Measurements from ENCODE around the gene C16orf46.
A peak's percentile ranks its signal among the peaks of the same experiment; 100 is the strongest.

The C16orf46 gene

DNA sequence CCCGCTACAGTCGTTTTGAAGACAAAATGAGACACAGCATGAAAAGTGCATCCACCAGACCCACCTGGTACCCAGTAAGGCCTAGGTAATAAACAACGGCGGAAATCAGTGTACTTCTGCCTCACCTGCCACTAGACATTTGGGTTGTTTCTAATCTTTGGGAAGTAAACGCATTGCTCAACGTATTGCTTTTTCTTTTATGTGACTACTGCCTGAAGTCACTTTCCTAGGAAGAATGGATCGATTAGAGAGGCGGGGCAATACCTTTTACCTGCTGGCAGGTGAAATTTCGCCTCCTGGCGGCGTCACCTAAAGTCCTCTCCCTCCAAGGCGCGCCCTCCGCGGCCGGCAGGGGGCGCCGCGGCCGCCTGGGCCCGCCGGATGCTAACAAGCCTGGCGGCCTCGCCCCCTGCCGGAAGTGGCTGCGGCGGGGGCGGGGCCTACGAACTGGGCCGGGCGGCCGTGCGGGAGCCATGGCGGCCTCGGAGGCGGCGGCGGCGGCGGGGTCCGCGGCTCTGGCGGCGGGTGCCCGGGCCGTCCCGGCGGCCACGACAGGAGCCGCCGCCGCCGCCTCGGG lies 41.6 kb downstream of the C16orf46 start, which contains the start of gene ATMIN:
Gene ATMIN (plus strand): TSS at position 445 of the 577 bp plus-strand sequence. CDS start 29 bp downstream, at position 474.
- Histone ChIP-seq H3K4me1 (ENCODE audit: insufficient read depth, low read length) (peaks cover 26% of the 10 kb centered on the region), H2AFZ (ENCODE audit: low read depth, low read length) (peak within 1 kb of the TSS; percentile 87), H3K4me2 (ENCODE audit: insufficient read depth, low read length) (peak within 1 kb of the TSS; percentile 74), H3K36me3 (ENCODE audit: insufficient read depth, low read length) (peaks cover 14% of the 10 kb centered on the region), H3K27me3 (ENCODE audit: insufficient read depth, low read length, poor library complexity) (no peaks in the 10 kb centered on the region), H4K20me1 (ENCODE audit: insufficient read depth, low read length) (peaks cover 9% of the 10 kb centered on the region; the same call in 1 of the 2 replicates), H3K79me2 (ENCODE audit: insufficient read depth, low read length) (peaks cover 34% of the 10 kb centered on the region), H3K9me3 (ENCODE audit: insufficient read depth, low read length, severe bottlenecking) (no peaks in the 10 kb centered on the region), H3K9ac (ENCODE audit: low read depth, low read length) (peak within 1 kb of the TSS; percentile 73), H3K4me3 (ENCODE audit: low read depth in 1 of 2, low read length in 2 of 2) (peak within 1 kb of the TSS; percentile 33 to 62; a peak in 3 of 4 replicates), H3K27ac (ENCODE audit: low read length) (peak within 1 kb of the TSS; percentile 63)
- ATAC-seq (ENCODE audit: insufficient read depth, low read depth) (peak; percentile 95), DNase-seq (peak; percentile 84)
- TF ChIP-seq, protein P1, sequence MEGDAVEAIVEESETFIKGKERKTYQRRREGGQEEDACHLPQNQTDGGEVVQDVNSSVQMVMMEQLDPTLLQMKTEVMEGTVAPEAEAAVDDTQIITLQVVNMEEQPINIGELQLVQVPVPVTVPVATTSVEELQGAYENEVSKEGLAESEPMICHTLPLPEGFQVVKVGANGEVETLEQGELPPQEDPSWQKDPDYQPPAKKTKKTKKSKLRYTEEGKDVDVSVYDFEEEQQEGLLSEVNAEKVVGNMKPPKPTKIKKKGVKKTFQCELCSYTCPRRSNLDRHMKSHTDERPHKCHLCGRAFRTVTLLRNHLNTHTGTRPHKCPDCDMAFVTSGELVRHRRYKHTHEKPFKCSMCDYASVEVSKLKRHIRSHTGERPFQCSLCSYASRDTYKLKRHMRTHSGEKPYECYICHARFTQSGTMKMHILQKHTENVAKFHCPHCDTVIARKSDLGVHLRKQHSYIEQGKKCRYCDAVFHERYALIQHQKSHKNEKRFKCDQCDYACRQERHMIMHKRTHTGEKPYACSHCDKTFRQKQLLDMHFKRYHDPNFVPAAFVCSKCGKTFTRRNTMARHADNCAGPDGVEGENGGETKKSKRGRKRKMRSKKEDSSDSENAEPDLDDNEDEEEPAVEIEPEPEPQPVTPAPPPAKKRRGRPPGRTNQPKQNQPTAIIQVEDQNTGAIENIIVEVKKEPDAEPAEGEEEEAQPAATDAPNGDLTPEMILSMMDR (IDR thresholded peaks at IDR 0.05; ENCODE audit: borderline replicate concordance, extremely low read depth, low read length, poor library complexity, severe bottlenecking): peak; percentile 98
- TF ChIP-seq EZH2 (IDR thresholded peaks at IDR 0.05; ENCODE audit: borderline replicate concordance, low read depth, low read length, severe bottlenecking): no peak

DNA sequence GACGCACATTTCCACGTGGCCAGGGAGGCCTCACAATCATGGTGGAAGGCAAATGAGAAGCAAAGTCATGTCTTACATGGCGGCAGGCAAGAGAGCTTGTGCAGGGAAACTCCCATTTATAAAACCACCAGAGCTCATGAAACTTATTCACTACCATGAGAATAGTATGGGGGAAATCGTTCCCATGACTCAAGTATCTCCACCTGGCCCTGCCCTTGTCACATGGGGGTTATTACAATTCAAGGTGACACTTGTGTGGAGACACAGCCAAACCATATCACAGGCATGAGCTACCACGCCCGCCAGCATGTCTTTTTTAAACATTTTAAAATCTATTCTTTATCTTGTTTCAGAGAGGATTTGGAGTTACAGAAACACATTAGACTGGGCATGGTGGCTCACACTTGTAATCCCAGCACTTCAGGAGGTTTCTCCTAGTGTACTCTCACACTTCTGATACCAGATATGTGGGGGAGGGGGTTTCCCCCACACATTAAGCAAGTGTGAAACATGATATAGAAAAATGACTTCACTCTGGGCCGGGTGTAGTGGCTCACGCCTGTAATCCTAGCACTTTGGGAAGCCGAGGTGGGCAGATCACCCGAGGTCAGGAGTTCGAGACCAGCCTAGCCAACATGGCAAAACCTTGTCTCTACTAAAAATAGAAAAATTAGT lies 47.0 kb downstream of the C16orf46 start:
- no peak for DNase-seq
- Histone ChIP-seq H2AFZ (ENCODE audit: low read depth, low read length) (no peak overlapping the region), H3K4me3 (ENCODE audit: low read depth in 1 of 2, low read length in 2 of 2) (no peak overlapping the region), H3K4me2 (ENCODE audit: insufficient read depth, low read length) (no peak overlapping the region), H3K27me3 (ENCODE audit: insufficient read depth, low read length, poor library complexity) (no peaks in the 10 kb centered on the region), H3K79me2 (ENCODE audit: insufficient read depth, low read length) (no peaks in the 10 kb centered on the region), H3K9me3 (ENCODE audit: insufficient read depth, low read length, severe bottlenecking) (no peaks in the 10 kb centered on the region), H3K27ac (ENCODE audit: low read length) (no peak overlapping the region), H3K4me1 (ENCODE audit: insufficient read depth, low read length) (no peaks in the 10 kb centered on the region), H3K36me3 (ENCODE audit: insufficient read depth, low read length) (peaks cover 52% of the 10 kb centered on the region), H4K20me1 (ENCODE audit: insufficient read depth, low read length) (no peaks in the 10 kb centered on the region), H3K9ac (ENCODE audit: low read depth, low read length) (no peak overlapping the region)
- no peak for TF ChIP-seq EZH2 (IDR thresholded peaks at IDR 0.05; ENCODE audit: borderline replicate concordance, low read depth, low read length, severe bottlenecking)
- TF ChIP-seq, protein P1 (IDR thresholded peaks at IDR 0.05; ENCODE audit: borderline replicate concordance, extremely low read depth, low read length, poor library complexity, severe bottlenecking): no peak
- no peak for ATAC-seq (ENCODE audit: insufficient read depth, low read depth)

GRCh38 chr16:81026429-81026828 lies 50.6 kb downstream of the C16orf46 start:
- no peak overlapping the region for H3K4me3 ChIP-seq (ENCODE audit: low read depth in 1 of 2, low read length in 2 of 2)
- no peak for DNase-seq
- H3K9ac ChIP-seq (ENCODE audit: low read depth, low read length): no peak overlapping the region
- no peak overlapping the region for H3K27ac ChIP-seq (ENCODE audit: low read length)
- H4K20me1 ChIP-seq (ENCODE audit: insufficient read depth, low read length): no peaks in the 10 kb centered on the region
- TF ChIP-seq EZH2 (IDR thresholded peaks at IDR 0.05; ENCODE audit: borderline replicate concordance, low read depth, low read length, severe bottlenecking): no peak
- TF ChIP-seq, protein P1 (IDR thresholded peaks at IDR 0.05; ENCODE audit: borderline replicate concordance, extremely low read depth, low read length, poor library complexity, severe bottlenecking): no peak
- H2AFZ ChIP-seq (ENCODE audit: low read depth, low read length): no peak overlapping the region
- H3K4me2 ChIP-seq (ENCODE audit: insufficient read depth, low read length): no peak overlapping the region
- no peaks in the 10 kb centered on the region for H3K27me3 ChIP-seq (ENCODE audit: insufficient read depth, low read length, poor library complexity)
- no peaks in the 10 kb centered on the region for H3K9me3 ChIP-seq (ENCODE audit: insufficient read depth, low read length, severe bottlenecking)
- H3K79me2 ChIP-seq (ENCODE audit: insufficient read depth, low read length): no peaks in the 10 kb centered on the region
- no peaks in the 10 kb centered on the region for H3K4me1 ChIP-seq (ENCODE audit: insufficient read depth, low read length)
- peaks cover 89% of the 10 kb centered on the region for H3K36me3 ChIP-seq (ENCODE audit: insufficient read depth, low read length)
- no peak for ATAC-seq (ENCODE audit: insufficient read depth, low read depth)
